GM12864 (cell line): ENCODE measurements around the gene TOPAZ1.

ENCODE experiments used
- DNase-seq: peaks from one replicate; pipeline ENCODE4 v3.0.0-alpha.2; 2011; ENCODE audit warnings: low read depth
- H3K4me3 ChIP-seq: 2 replicates; pipeline ENCODE4 v1.5.1; 2011; ENCODE audit warnings: mild to moderate bottlenecking, low read depth, low read length, control low read depth
- TF ChIP-seq, protein P1 (sequence below): IDR thresholded peaks from 2 replicates; pipeline ENCODE4 v1.5.1; 2011; ENCODE audit warnings: low read depth, mild to moderate bottlenecking, moderate library complexity, low read length, control low read depth, inconsistent platforms; ENCODE audit errors: missing control alignments

Gene TOPAZ1

DNA sequence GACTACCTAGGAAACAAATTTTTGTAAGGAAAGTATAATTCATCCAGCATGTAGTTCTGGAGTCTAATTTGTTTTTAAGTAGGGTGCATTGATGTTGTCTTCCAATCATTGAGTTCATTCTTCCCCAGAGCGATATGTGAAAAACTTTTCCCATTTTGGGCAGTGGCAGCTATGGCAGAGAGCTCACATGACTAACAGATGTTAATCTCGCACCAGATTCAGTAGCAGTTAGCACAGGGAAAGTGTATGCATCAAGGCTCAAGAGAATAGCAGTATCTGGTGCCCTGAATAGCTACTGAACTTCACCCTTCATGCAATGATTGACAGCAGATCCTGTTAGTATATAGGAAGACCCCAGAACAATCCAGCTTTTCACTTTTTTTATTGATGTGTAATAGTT is 50.6 kb downstream of the TOPAZ1 start:
- H3K4me3 ChIP-seq, result no peak overlapping the region
- DNase-seq, result no peak
- TF ChIP-seq, protein P1, sequence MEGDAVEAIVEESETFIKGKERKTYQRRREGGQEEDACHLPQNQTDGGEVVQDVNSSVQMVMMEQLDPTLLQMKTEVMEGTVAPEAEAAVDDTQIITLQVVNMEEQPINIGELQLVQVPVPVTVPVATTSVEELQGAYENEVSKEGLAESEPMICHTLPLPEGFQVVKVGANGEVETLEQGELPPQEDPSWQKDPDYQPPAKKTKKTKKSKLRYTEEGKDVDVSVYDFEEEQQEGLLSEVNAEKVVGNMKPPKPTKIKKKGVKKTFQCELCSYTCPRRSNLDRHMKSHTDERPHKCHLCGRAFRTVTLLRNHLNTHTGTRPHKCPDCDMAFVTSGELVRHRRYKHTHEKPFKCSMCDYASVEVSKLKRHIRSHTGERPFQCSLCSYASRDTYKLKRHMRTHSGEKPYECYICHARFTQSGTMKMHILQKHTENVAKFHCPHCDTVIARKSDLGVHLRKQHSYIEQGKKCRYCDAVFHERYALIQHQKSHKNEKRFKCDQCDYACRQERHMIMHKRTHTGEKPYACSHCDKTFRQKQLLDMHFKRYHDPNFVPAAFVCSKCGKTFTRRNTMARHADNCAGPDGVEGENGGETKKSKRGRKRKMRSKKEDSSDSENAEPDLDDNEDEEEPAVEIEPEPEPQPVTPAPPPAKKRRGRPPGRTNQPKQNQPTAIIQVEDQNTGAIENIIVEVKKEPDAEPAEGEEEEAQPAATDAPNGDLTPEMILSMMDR, result no peak

DNA sequence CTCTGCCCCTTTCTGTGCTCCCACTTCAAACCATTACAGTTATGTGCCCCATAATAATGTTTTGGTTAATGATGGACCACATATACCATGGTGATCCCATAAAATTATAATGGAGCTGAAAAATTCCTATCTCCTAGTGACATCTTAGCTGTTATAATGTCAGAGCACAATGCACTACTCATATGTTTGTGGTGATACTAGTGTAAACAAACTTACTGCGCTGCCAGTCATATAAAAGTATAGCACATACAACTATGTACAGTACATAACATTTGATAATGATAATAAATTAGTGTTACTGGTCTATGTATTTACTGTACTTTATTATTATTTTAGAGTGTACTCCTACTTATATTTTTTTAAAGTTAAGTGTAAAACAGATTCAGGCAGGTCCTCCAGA is 51.3 kb downstream of the TOPAZ1 start:
- TF ChIP-seq, protein P1, result no peak
- no peak overlapping the region for H3K4me3 ChIP-seq
- no peak for DNase-seq

GRCh38 chr3:44297255-44297654 is 55.6 kb downstream of the TOPAZ1 start:
- TF ChIP-seq, protein P1, result no peak
- H3K4me3 ChIP-seq, result no peak overlapping the region
- no peak for DNase-seq

DNA sequence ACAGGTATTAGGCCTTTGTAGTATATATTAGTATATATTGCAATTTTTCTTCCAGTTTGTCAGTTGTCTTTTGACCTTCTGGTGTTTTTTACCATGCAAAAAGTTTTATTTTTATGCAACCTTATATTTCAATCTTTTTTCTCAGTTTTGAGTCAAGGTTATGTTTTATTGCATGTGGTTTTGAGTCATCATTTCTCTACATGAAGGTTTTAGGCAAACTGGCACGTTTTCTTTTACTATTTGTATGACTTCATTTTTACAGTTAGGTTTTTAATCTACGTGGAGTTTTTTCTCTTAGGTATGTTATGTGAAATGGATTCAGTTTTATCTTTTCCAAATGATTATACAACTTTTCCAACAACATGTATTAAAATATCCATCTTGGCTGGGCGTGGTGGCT is 60.1 kb downstream of the TOPAZ1 start:
- DNase-seq, result no peak
- no peak overlapping the region for H3K4me3 ChIP-seq
- TF ChIP-seq, protein P1, result no peak

- TF ChIP-seq, protein P1, result no peak
- H3K4me3 ChIP-seq, result no peak overlapping the region
- DNase-seq, result no peak
These were observed 67.8 kb downstream of the TOPAZ1 start for GRCh38 chr3:44309500-44309899.

- TF ChIP-seq, protein P1, result no peak
- DNase-seq, result no peak
- H3K4me3 ChIP-seq, result no peak overlapping the region
These were observed 77.2 kb downstream of the TOPAZ1 start for GRCh38 chr3:44318891-44319311.

DNA sequence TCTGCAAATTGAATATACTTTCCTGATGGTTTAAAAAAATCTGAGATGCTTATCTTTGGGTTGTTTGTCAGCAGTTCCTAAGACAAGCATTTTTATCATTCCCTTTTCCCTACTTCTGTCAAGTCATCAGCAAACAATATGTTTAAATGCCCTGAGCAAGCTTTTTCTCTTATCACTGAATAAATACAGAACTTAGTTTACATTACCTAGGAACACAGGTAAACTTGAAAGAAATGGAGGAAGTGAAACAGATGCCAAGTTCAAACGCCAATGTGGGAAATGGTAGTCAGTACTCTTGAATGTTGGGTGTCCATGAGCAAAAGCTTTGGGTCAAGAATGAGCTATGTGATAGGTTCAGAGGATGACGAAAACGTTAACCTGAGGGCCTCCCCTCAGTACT is 79.6 kb downstream of the TOPAZ1 start:
- DNase-seq, result no peak
- TF ChIP-seq, protein P1, result no peak
- H3K4me3 ChIP-seq, result no peak overlapping the region
